Thoracic aorta (tissue), 2 donors: Measurements from ENCODE around the gene MTG1. TPM values are rescaled to one million over a fixed set of nuclear protein-coding genes. Genes with fewer than 3 reads are reported as not detected.
A peak's percentile ranks its signal among the peaks of the same experiment; 100 is the strongest.

Experiments used
- ATAC-seq: fragments of 150-250 bp; one replicate; pipeline ENCODE4 v1.8.0; 2017; ENCODE audit warnings: low read depth; ENCODE audit not compliant: insufficient number of reproducible peaks, low FRiP score
- DNase-seq: peaks from one replicate; pipeline ENCODE4 v3.0.0-alpha.2; 2020; ENCODE audit warnings: low spot score
- H3K27ac ChIP-seq, 2 donors: fragments of 200-600 bp; sonication (generic); 1 replicate in 1 of 2; 2 replicates in 1 of 2; pipeline ENCODE4 v1.5.1; 2016; ENCODE audit warnings: mild to moderate bottlenecking in 2 of 2, moderate library complexity in 2 of 2
- H3K27me3 ChIP-seq: fragments of 200-600 bp; sonication (generic); replicated peaks from 2 replicates; pipeline ENCODE4 v1.6.0; 2016; ENCODE audit warnings: mild to moderate bottlenecking; ENCODE audit not compliant: insufficient read depth
- H3K36me3 ChIP-seq: fragments of 200-600 bp; sonication (generic); one replicate; pipeline ENCODE4 v1.5.1; 2016
- H3K4me1 ChIP-seq, 2 donors: fragments of 200-600 bp; sonication (generic); 1 replicate in 1 of 2; 2 replicates in 1 of 2; pipeline versions ENCODE4 v1.5.1 to v1.6.0; 2016; ENCODE audit warnings: low read depth in 2 of 2, mild to moderate bottlenecking in 1 of 2; ENCODE audit not compliant: control insufficient read depth in 1 of 2
- H3K4me3 ChIP-seq: fragments of 200-600 bp; sonication (generic); 2 replicates; pipeline ENCODE4 v1.5.1; 2016; ENCODE audit warnings: mild to moderate bottlenecking
- H3K9me3 ChIP-seq: fragments of 200-600 bp; sonication (generic); 2 replicates; pipeline ENCODE4 v1.5.1; 2016
- total RNA-seq, 2 donors: library from RNA; depleted of rRNA; stranded (reverse); fragments of >200 nt; gene quantifications; one replicate each; pipeline versions ENCODE4 v1.1.0 to v1.2.3, GENCODE V29; 2016
- TF ChIP-seq, protein P1 (sequence below): fragments of 200-600 bp; sonication (generic); IDR thresholded peaks from one replicate; pipeline ENCODE4 v1.5.1; 2019; ENCODE audit warnings: antibody characterized with exemption

MTG1 gene
- total RNA-seq, 2 donors from 2014 or later, result 18.0 to 18.6 TPM

DNA sequence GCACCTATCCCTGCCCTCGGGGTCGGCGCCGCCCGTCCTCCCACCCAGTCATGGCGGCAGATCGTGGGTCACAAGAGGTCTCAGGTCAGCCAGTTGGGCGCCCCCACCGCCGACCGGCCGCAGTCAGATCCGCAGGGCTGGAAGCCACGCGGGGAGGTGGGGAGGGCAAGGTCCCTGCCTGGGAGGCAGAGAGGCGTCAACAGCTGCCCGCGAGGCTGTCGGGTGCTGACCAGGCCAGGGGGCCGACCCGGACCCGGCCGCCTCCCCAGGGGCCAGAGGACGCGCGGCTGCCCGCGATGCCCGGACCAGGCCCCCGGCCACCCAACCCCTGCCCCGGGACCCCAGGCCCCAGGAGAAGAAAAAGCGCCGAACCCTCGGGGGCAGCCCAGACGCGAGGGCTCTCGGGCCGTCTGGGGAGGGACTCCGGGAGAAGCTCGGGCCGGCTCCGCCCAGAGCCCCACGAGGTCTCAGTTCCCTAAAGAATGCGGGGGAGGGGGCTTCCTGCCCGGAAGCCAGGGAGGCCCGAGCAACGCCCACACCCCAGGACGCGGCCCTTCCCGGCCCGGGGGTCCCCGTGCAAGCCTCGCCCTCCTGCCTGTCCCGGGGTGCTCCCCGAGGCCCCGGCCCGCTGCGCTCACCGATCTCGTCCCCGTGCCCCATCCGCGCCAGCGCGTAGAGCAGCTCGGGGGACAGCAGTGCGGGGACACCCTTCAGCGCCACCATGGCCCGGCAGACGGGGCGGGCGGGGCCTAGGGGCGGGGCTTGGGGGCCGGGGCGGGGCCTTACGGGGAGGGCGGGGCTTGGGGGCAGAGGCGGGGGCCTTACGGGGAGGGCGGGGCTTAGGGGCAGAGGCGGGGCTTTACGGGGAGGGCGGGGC, 36.4 kb upstream of the MTG1 start, which contains the start of gene FUOM:
Gene FUOM (minus strand): TSS at position 735 of the 877 bp plus-strand sequence. CDS start 12 bp downstream, at position 723.
- peaks cover 3 to 21% of the 10 kb centered on the region in 2 donors for H3K4me1 ChIP-seq
- DNase-seq (no peak), ATAC-seq (no peak)
- peak within 1 kb of the TSS; percentile 81 for H3K4me3 ChIP-seq
- no peaks in the 10 kb centered on the region for H3K9me3 ChIP-seq
- H3K27ac ChIP-seq, result no peak within 1 kb of the TSS
- TF ChIP-seq, protein P1, sequence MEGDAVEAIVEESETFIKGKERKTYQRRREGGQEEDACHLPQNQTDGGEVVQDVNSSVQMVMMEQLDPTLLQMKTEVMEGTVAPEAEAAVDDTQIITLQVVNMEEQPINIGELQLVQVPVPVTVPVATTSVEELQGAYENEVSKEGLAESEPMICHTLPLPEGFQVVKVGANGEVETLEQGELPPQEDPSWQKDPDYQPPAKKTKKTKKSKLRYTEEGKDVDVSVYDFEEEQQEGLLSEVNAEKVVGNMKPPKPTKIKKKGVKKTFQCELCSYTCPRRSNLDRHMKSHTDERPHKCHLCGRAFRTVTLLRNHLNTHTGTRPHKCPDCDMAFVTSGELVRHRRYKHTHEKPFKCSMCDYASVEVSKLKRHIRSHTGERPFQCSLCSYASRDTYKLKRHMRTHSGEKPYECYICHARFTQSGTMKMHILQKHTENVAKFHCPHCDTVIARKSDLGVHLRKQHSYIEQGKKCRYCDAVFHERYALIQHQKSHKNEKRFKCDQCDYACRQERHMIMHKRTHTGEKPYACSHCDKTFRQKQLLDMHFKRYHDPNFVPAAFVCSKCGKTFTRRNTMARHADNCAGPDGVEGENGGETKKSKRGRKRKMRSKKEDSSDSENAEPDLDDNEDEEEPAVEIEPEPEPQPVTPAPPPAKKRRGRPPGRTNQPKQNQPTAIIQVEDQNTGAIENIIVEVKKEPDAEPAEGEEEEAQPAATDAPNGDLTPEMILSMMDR, result no peak
- H3K36me3 ChIP-seq, result peaks cover 2% of the 10 kb centered on the region
- no peaks in the 10 kb centered on the region for H3K27me3 ChIP-seq

DNA sequence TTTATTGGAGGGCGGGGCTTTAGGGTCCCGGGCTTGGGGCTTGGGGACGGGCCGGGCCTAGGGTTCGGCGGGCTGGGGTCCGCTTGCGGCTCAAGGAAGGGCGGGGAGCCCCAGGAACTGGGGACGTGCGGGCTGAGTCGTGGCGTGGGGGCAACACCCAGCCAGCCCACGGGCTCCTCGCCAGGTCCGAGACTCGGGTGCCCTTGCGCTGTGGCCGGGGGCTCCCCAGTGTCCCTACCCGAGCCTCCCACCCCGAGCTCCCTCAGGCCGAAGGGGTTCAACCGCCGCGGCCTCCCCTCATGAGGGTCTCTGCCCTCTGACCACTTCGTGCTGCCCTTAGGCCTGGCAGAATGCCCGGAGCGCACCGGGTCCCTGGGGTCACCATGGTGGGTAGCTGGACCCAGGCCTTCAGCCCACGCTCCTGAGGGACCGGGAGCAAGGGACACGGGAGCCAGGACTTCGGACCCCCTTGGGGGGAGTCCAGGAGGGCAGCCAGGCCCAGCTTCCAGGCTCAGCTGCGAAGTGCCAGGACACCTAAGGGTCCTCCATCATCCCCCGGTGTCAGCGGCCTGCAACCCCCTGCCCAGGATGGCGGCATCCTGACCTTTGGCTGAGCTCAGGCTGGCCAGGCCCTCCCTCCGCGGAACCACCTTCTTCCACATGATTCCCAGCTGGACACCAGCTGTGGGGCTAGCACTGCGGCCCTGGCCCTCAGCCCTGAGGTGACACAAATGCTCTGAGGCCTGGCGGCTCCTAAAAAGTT, 35.6 kb upstream of the MTG1 start:
- H3K4me3 ChIP-seq, result no peak overlapping the region
- no peak for DNase-seq

GRCh38 chr10:133358925-133359310, 35.0 kb upstream of the MTG1 start:
- H3K4me3 ChIP-seq, result no peak overlapping the region
- H3K27me3 ChIP-seq, result no peaks in the 10 kb centered on the region
- TF ChIP-seq, protein P1, result no peak
- ATAC-seq (no peak), DNase-seq (no peak)
- H3K27ac ChIP-seq, result no peak overlapping the region
- H3K36me3 ChIP-seq, result peaks cover 6% of the 10 kb centered on the region
- peaks cover 3 to 21% of the 10 kb centered on the region in 2 donors for H3K4me1 ChIP-seq
- no peaks in the 10 kb centered on the region for H3K9me3 ChIP-seq

More for the DNA sequence above, 35.6 kb upstream of the MTG1 start:
- Histone ChIP-seq H3K4me1 (peaks cover 3 to 21% of the 10 kb centered on the region in 2 donors), H3K9me3 (no peaks in the 10 kb centered on the region), H3K27ac (no peak overlapping the region), H3K27me3 (no peaks in the 10 kb centered on the region), H3K36me3 (peaks cover 6% of the 10 kb centered on the region)
- ATAC-seq, result no peak
- TF ChIP-seq, protein P1, result no peak

- DNase-seq (no peak), ATAC-seq (no peak)
- H3K4me1 ChIP-seq, result peaks cover 3 to 21% of the 10 kb centered on the region in 2 donors
- no peak overlapping the region for H3K4me3 ChIP-seq
- TF ChIP-seq, protein P1, result no peak
- H3K9me3 ChIP-seq, result no peaks in the 10 kb centered on the region
- no peak overlapping the region for H3K27ac ChIP-seq
- H3K27me3 ChIP-seq, result no peaks in the 10 kb centered on the region
- H3K36me3 ChIP-seq, result peaks cover 8% of the 10 kb centered on the region
These were observed 34.4 kb upstream of the MTG1 start for GRCh38 chr10:133359554-133359971.
